NOMO-1 (cell line): ENCODE data around the gene SLC51A.
"Not testable (repeated sequence)": the region's sequence is repeated elsewhere in the genome, so short reads cannot be mapped to it uniquely, and the experiment has no call there.

Experiments used
- DNase-seq, 2 experiments: peaks; one replicate each; lab custom pipeline; 2025; ENCODE audit not compliant: unreplicated experiment in 2 of 2; lab: John Stamatoyannopoulos, UW

SLC51A gene

DNA sequence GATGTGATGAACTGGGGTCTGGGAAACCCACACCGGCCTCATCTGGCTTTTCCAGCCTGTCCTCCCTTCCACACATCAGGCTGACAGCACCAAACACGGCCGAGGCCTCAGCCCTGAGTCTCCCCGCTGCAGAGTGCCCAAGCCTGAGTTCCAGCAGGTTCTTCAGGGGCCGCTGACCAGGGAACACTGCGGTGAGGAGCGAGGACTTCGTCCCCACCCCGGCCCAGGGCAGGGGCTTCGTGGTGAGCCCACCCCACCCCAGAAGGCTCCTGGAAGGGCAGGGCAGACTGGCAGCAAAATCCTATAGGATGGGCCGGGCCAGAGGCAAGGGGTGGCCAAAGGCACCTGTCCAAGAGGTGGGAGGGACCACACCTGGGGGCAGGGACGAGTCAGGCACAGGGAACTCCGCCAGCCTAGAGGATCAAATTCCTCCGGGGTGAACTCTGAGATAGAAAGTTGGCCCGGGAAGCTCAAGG, at the start of gene SLC51A:
Gene SLC51A, plus strand, starts transcription at position 446 of the 476 bp plus-strand sequence. CDS start 179 bp downstream, outside the sequence.
- no peak for DNase-seq

DNA sequence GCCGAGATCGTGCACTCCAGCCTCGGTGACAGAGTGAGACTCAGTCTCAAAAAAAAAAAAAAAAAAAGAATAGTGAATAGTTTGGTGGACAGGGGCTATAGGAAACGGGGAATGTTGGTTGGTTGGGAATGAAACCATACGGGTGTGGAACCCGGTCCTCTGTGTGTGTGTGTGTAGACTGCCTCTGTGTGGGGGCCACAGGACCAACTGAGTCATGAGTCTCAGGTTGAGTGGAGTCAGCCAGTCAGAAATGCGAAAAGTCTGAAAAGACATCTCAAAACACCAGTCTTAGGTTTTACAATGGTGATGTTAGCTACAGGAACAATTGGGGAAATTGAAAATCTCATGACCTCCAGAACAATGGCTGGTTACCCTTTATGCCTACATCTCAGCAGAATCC, 49.6 kb upstream of the SLC51A start:
- no peak for DNase-seq

GRCh38 chr3:196168808-196169391, 47.4 kb upstream of the SLC51A start:
- DNase-seq, result no peak

GRCh38 chr3:196169836-196170240, 46.5 kb upstream of the SLC51A start:
- no peak for DNase-seq

GRCh38 chr3:196170296-196170695, 46.0 kb upstream of the SLC51A start:
- DNase-seq, result not testable (repeated sequence)

- DNase-seq, result no peak
These were observed 41.7 kb upstream of the SLC51A start for GRCh38 chr3:196174652-196175051.

- DNase-seq, result no peak
These were observed 41.2 kb upstream of the SLC51A start for GRCh38 chr3:196175116-196175625.

DNA sequence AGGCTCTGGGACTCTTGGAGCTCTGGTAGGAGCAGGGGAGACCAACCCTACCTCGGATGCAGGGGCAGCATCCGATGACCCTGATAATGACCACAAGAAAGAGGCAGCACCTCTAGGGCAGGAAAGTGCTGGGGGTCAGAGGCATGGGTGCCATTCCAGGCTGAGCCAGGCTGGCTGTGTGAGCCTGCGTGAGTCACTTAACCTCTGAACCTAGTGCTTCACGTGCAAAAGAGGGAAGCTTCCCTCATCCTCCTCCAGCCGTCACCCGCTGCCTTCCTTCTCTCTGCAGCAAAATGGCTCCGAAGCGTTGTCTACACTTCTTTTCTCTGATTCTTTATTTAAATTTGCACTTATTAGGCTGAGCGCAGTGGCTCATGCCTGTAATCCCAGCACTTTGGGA, 40.6 kb upstream of the SLC51A start:
- DNase-seq, result no peak

DNA sequence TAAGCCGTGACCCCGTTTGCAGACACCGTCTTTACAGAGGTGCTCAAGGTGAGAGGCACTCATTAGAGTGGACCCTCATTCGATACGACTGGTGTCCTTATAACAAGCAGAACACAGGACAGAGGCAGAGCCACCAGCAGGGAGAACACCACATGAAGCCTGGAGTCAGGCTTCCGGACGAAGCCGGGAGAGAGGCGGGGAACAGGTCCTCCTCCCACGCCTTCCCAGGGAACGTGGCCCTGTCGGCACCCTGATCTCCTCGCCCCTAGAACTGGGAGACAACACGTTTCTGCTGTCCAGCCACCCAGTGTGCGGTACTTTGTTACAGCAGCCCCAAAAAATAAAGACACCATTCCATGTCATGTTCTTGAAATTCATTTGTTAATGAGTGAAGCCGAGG, 38.8 kb upstream of the SLC51A start:
- DNase-seq, result no peak

DNA sequence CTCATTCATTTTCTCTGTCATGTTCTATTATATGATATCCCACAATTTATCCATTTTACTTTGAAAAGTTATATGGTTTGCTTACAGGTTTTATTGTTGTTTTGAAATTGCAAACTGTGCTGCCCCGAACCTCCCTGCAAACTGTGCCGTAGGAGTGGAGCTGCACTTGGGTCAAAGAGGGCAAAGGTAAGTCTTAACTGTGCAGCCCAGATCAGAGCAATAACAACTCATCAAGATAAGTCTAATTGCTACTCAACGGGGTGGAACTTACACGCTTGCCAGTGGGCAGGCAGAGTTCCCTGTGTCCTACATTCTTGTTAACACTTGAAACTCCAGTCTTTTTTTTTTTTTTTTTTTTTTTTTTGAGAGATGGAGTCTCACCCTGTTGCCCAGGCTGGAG, 38.4 kb upstream of the SLC51A start:
- no peak for DNase-seq

DNA sequence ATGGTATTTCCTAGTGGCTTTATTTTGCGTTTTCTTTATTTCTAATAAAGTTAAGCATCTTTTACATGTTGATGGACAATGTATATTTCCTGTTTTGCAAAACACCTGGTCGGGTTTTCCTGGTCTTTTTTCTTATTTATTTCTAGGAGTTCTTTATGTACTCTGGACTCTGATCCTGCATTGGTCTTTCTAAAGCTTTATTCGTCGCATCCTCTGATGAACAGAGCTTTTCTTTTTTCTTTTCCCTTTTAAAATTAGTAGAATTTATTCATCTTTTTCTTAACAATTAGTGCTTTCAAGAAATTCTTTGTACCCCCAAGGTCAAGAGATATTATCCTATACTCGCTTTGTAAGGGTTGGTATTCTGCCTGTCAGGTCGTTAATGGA, 37.3 kb upstream of the SLC51A start:
- DNase-seq, result no peak

DNA sequence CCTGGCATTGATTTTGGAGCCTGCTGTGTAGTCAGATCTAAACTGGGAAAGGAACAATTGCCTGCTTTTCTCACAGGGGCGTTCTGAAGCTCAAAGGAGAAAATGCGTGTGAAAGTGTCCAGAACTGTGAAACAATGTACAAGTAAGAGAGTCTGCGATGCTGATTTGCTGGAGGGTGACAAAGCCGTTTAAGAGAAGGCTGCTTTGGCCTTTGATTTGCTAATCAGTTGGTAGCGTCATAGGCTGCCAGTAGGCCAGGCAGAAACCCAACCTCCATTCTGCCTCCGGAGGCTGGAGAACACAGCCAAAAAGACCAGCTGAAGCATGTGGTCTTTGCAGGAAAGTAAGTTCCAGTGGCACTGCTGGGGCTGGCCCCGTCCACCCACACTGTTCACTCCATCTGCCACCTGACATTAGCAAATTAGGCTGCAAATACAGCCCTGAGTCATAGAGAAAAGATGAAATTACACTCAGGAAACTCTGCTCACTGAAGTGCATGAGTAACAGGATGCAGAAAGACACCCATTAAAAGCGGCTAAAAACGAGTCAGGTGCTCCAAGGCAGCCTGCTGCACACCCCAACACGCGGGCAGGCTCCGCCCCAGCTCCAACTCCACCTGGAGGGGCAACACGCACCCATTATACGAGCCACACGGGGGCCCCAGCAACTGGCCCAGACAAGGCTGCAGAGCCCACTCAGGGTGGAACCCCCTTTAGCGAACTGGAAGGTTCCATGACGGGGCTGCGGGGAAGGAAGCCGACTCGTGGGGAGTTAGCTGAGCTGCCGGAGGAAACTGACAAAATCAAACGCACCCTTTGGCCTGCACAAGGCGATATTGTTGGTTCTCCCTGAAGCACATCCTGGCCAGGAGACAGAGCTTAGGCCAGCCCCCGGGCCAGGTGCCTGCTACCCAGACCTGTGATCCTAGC, 36.7 kb upstream of the SLC51A start:
- DNase-seq, result peak; percentile 83 to 88

- no peak for DNase-seq
These were observed 36.0 kb upstream of the SLC51A start for GRCh38 chr3:196180346-196180745.

DNA sequence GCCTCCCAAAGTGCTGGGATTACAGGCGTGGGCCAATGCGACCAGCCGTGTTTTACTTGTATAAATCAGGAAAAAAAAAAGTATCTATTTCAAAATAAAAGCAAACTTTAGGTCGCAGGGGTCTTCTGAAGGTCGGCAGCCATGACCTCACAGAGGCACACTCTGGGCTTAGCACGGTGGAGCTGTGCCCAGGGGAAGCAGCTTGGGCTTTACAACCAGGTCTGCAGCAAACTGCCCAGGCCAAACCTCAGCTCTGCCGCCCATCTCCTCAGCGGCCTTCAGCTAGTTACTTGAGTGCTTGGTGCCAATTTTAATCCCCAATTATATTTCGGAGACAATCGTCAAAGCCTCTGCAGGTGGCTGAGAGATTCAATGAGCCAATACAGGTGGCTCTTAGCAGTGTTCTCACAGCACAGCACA, 35.2 kb upstream of the SLC51A start:
- no peak for DNase-seq

DNA sequence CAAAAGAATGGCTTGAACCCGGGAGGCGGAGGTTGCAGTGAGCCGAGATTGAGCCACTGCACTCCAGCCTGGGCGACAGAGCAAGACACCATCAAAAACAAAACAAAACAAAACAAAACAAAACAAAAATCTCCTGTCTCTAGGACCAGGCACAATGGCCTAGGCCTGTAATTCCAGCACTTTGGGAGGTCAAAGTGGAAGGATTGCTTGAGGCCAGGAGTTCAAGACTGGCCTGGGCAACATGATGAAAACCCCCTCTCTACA, 32.2 kb upstream of the SLC51A start:
- DNase-seq, result not testable (repeated sequence)

DNA sequence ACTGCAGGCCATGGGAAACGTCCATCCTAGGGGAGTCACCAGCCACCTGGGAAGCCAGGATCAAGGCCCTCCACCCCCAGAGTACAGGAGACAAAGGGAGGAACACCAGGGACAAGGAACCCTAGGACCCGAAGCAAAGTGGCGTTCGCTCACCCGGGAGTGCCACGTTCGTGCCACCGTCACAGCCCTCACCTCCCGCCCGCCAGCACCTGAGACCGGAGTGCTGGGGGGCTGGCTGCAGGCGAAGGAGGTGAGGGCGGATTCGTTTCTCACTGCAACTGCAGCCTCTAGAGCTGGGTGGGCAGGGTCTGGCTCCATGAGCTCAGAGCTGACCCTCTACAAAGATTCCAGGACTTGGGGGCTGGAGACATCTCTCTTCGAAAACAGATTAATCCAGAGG, 31.5 kb upstream of the SLC51A start:
- no peak for DNase-seq

DNA sequence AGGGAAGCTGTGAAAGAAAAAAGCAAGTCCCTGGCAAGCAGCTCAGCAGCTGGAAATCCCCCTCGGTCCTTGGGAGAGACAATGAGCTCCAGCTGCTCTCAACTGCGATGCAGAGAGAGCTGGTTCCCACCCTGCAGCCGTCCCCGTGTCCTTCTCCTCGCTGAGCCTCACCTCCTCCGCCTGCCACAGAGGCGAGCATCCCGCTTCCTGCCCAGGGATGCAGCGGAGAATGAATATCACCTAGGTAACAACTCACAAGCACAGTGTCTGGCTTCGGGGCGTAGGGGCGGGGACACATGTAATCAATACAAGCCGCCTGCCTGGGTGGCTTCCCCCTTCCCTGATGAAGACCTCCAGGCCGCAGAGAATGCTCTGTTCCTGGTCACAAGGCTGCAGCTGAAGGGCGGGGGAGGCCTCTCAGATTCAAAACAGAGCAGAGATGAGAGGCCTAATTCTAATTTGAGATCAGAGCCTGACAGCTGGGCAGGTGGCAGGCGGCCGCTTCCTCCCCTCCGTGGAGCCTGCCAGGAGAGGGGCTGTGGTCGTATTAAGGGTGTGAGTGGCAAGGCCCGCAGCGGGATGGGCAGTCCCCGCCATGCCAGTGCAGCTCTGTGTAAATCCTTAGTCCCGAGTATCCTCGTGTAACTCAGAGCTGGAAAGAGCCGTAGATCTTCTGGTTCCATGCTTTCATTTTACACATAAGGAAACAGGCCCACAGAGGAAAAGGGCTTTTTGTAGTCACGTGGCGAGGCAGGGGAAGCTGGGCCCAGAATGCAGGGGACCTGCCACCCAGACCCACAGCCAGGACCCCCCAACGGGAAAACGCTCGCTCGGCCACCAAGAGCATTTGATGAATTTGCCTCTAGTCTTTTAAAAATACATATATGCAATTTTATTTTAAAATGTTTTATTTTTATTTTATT, 29.4 kb upstream of the SLC51A start:
- DNase-seq, result no peak

- no peak for DNase-seq
These were observed 26.6 kb upstream of the SLC51A start for GRCh38 chr3:196189566-196190347.

DNA sequence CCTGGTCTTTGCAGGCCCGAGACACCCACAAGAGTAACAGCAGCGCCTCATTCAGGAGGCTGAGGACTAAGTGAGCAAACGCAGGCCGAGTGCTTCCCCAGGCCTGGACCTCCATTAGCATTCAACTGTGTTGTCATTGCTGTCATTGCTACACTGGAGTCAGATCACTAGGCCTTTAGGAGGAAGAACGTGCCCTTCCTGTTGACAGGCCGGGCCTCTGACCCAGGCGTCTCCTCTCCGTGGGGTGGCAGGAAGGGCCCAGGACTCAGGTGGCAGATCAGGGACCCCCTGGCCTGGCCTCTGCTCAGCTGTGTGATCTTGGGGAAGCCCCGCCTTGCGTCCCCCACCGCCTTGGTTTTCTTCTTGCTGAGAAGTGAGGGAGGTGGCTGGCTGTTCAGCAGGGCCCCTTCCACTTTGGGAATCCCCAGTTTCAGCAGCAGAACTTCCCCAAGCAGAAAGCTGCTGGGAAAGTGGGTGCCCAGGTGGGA, 24.3 kb upstream of the SLC51A start:
- DNase-seq, result peak; percentile 84 to 95

- peak; percentile 45 to 50 for DNase-seq
These were observed 23.7 kb upstream of the SLC51A start for GRCh38 chr3:196192524-196193051.
